Mammary epithelial cell (primary cell): ENCODE results near the gene BTBD6.

Experiments
- EZH2 ChIP-seq: IDR thresholded peaks from 2 replicates; pipeline ENCODE4 v1.6.1; 2012; ENCODE audit warnings: low read length, inconsistent platforms, borderline replicate concordance
- TF ChIP-seq, protein P1 (sequence below), 2 donors: IDR thresholded peaks in 1 of 2; conservative IDR thresholded peaks in 1 of 2; 2 replicates each; pipeline ENCODE4 v1.5.1; 2011 to 2012; ENCODE audit warnings: inconsistent platforms in 2 of 2, low read length in 2 of 2, mild to moderate bottlenecking in 2 of 2, control low read depth in 1 of 2, low read depth in 1 of 2; ENCODE audit not compliant: insufficient read depth in 1 of 2; ENCODE audit errors: extremely low read depth in 1 of 2

DNA sequence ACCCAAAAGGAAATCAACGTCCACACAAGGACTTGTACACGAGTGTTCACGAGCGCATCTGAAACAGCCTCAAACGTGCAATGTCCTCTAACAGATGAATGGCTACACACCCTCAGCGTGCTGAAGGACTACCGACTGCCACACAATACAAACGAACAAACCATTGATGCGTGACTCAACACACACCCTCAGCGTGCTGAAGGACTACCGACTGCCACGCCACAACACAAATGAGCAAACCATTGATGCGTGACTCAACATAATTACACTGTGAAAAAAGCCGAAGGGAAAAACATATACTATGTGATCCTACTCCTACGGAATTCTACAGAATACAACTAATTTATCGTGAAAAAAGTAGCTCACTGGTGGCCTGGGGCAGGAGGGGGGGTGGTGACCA lies 25.1 kb upstream of the BTBD6 start:
- TF ChIP-seq, protein P1, sequence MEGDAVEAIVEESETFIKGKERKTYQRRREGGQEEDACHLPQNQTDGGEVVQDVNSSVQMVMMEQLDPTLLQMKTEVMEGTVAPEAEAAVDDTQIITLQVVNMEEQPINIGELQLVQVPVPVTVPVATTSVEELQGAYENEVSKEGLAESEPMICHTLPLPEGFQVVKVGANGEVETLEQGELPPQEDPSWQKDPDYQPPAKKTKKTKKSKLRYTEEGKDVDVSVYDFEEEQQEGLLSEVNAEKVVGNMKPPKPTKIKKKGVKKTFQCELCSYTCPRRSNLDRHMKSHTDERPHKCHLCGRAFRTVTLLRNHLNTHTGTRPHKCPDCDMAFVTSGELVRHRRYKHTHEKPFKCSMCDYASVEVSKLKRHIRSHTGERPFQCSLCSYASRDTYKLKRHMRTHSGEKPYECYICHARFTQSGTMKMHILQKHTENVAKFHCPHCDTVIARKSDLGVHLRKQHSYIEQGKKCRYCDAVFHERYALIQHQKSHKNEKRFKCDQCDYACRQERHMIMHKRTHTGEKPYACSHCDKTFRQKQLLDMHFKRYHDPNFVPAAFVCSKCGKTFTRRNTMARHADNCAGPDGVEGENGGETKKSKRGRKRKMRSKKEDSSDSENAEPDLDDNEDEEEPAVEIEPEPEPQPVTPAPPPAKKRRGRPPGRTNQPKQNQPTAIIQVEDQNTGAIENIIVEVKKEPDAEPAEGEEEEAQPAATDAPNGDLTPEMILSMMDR (conservative IDR thresholded peaks at IDR 0.05 in 1 of 2, IDR thresholded peaks at IDR 0.05 in 1 of 2; ENCODE audit: extremely low read depth in 1 of 2, insufficient read depth in 1 of 2, low read depth in 1 of 2, low read length in 2 of 2), result no peak
- no peak for TF ChIP-seq EZH2
